Measurements from ENCODE around the gene TIGD6. TPM values are rescaled to one million over a fixed set of nuclear protein-coding genes. Genes with fewer than 3 reads are reported as not detected.
"Not testable (repeated sequence)": the region's sequence is repeated elsewhere in the genome, so short reads cannot be mapped to it uniquely, and the experiment has no call there.

TIGD6 gene
- total and polyA plus RNA-seq, 9 of the 15 experiments (the other 6 are each of a cell fraction or from before 2014, with no cell fraction given) = 1.8 to 6.3 (median 3.9) TPM

- TF ChIP-seq SMAD4 (CRISPR knock-in tag; conservative IDR thresholded peaks at IDR 0.05) (peak; percentile 82), GTF2A2 (tag; IDR thresholded peaks at IDR 0.05) (peak; percentile 65; the same call in 1 of the 2 replicates), ZNF76 (CRISPR knock-in tag; IDR thresholded peaks at IDR 0.05; ENCODE audit: borderline replicate concordance) (peak; percentile 83; the same call in 1 of the 2 replicates), TCFL5 (CRISPR knock-in tag; conservative IDR thresholded peaks at IDR 0.05) (peak; percentile 43; the same call in 1 of the 2 replicates), GMEB1 (CRISPR knock-in tag; IDR thresholded peaks at IDR 0.05) (peak; percentile 20; the same call in 1 of the 2 replicates), CREB3 (tag; conservative IDR thresholded peaks at IDR 0.05; ENCODE audit: low read depth) (peak; percentile 91; the same call in 1 of the 2 replicates), PTRF (tag; IDR thresholded peaks at IDR 0.05) (peak; percentile 88), TSHZ1 (CRISPR knock-in tag; IDR thresholded peaks at IDR 0.05) (peak; percentile 79), DMBX1 (CRISPR knock-in tag; IDR thresholded peaks at IDR 0.05; ENCODE audit: borderline replicate concordance) (peak; percentile 77; the same call in 1 of the 2 replicates), PYGO2 (tag; IDR thresholded peaks at IDR 0.05) (0 out of 2 replicates have a peak, but pooled peaks have one; percentile 25), ZFP1 (CRISPR knock-in tag; IDR thresholded peaks at IDR 0.05) (peak; percentile 56; the same call in 1 of the 2 replicates), ZNF583 (CRISPR knock-in tag; IDR thresholded peaks at IDR 0.05) (peak; percentile 64; the same call in 1 of the 2 replicates), MYC (CRISPR knock-in tag; IDR thresholded peaks at IDR 0.05; ENCODE audit: borderline replicate concordance, low read depth) (peak; percentile 86; the same call in 1 of the 2 replicates), FOXA3 (CRISPR knock-in tag; conservative IDR thresholded peaks at IDR 0.05 in 1 of 2, IDR thresholded peaks at IDR 0.05 in 1 of 2) (peak; percentile 25 to 81; a peak in 1 of 4 replicates), ZNF644 (tag; IDR thresholded peaks at IDR 0.05; ENCODE audit: low read depth) (peak; percentile 81; the same call in 1 of the 2 replicates), ZNF449 (CRISPR knock-in tag; IDR thresholded peaks at IDR 0.05) (peak; percentile 46; the same call in 1 of the 2 replicates), L3MBTL2 (IDR thresholded peaks at IDR 0.05) (peak; percentile 35; the same call in 1 of the 2 replicates)
- TF ChIP-seq MYC (IDR thresholded peaks at IDR 0.05; ENCODE audit: low read depth, low read length) = not testable (repeated sequence)
These were observed 57.1 kb downstream of the TIGD6 start (continued) for GRCh38 chr5:149943177-149943949.
